HG03135 (cell line): Measurements from ENCODE around the gene GRIK4.

Experiments
- ATAC-seq: cut with Tn5 transposase; IDR thresholded peaks from one replicate; pipeline ENCODE4 v1.9.1; 2021; ENCODE audit warnings: mild to moderate bottlenecking, moderate library complexity; ENCODE audit not compliant: unreplicated experiment

The GRIK4 gene

GRCh38 chr11:120626791-120627190 is 115.2 kb downstream of the GRIK4 start:
- ATAC-seq = no peak

- ATAC-seq = no peak
Observed at GRCh38 chr11:120627327-120628163, 116.0 kb downstream of the GRIK4 start.

GRCh38 chr11:120629407-120630080 is 118.0 kb downstream of the GRIK4 start:
- no peak for ATAC-seq

- no peak for ATAC-seq
Observed at GRCh38 chr11:120630122-120630521, 118.6 kb downstream of the GRIK4 start.

- no peak for ATAC-seq
Observed at GRCh38 chr11:120632579-120632978, 121.0 kb downstream of the GRIK4 start.

GRCh38 chr11:120633616-120634393 is 122.3 kb downstream of the GRIK4 start:
- ATAC-seq = no peak

- ATAC-seq = no peak
Observed at GRCh38 chr11:120634706-120635105, 123.2 kb downstream of the GRIK4 start.

GRCh38 chr11:120635136-120635810 is 123.7 kb downstream of the GRIK4 start:
- no peak for ATAC-seq

- ATAC-seq = no peak
Observed at GRCh38 chr11:120637131-120637530, 125.6 kb downstream of the GRIK4 start.

- ATAC-seq = no peak
Observed at GRCh38 chr11:120642196-120642894, 130.8 kb downstream of the GRIK4 start.

- no peak for ATAC-seq
Observed at GRCh38 chr11:120643284-120643683, 131.7 kb downstream of the GRIK4 start.

GRCh38 chr11:120645639-120646038 is 134.1 kb downstream of the GRIK4 start:
- ATAC-seq = no peak

- ATAC-seq = no peak
Observed at GRCh38 chr11:120646206-120646605, 134.7 kb downstream of the GRIK4 start.

- no peak for ATAC-seq
Observed at GRCh38 chr11:120647681-120648080, 136.1 kb downstream of the GRIK4 start.

GRCh38 chr11:120648771-120649170 is 137.2 kb downstream of the GRIK4 start:
- no peak for ATAC-seq

- ATAC-seq = no peak
Observed at GRCh38 chr11:120649316-120649715, 137.8 kb downstream of the GRIK4 start.

GRCh38 chr11:120651396-120651795 is 139.8 kb downstream of the GRIK4 start:
- ATAC-seq = no peak

- no peak for ATAC-seq
Observed at GRCh38 chr11:120651836-120652235, 140.3 kb downstream of the GRIK4 start.

GRCh38 chr11:120652705-120653335 is 141.3 kb downstream of the GRIK4 start:
- no peak for ATAC-seq

- ATAC-seq = no peak
Observed at GRCh38 chr11:120655589-120655988, 144.0 kb downstream of the GRIK4 start.
